NCI-H774 (cell line): ENCODE data around the gene SETD5.

Experiments
- DNase-seq: peaks from one replicate; lab custom pipeline; 2025; lab: John Stamatoyannopoulos, UW

The SETD5 gene, protein sequence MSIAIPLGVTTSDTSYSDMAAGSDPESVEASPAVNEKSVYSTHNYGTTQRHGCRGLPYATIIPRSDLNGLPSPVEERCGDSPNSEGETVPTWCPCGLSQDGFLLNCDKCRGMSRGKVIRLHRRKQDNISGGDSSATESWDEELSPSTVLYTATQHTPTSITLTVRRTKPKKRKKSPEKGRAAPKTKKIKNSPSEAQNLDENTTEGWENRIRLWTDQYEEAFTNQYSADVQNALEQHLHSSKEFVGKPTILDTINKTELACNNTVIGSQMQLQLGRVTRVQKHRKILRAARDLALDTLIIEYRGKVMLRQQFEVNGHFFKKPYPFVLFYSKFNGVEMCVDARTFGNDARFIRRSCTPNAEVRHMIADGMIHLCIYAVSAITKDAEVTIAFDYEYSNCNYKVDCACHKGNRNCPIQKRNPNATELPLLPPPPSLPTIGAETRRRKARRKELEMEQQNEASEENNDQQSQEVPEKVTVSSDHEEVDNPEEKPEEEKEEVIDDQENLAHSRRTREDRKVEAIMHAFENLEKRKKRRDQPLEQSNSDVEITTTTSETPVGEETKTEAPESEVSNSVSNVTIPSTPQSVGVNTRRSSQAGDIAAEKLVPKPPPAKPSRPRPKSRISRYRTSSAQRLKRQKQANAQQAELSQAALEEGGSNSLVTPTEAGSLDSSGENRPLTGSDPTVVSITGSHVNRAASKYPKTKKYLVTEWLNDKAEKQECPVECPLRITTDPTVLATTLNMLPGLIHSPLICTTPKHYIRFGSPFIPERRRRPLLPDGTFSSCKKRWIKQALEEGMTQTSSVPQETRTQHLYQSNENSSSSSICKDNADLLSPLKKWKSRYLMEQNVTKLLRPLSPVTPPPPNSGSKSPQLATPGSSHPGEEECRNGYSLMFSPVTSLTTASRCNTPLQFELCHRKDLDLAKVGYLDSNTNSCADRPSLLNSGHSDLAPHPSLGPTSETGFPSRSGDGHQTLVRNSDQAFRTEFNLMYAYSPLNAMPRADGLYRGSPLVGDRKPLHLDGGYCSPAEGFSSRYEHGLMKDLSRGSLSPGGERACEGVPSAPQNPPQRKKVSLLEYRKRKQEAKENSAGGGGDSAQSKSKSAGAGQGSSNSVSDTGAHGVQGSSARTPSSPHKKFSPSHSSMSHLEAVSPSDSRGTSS (N-terminal part only)

DNA sequence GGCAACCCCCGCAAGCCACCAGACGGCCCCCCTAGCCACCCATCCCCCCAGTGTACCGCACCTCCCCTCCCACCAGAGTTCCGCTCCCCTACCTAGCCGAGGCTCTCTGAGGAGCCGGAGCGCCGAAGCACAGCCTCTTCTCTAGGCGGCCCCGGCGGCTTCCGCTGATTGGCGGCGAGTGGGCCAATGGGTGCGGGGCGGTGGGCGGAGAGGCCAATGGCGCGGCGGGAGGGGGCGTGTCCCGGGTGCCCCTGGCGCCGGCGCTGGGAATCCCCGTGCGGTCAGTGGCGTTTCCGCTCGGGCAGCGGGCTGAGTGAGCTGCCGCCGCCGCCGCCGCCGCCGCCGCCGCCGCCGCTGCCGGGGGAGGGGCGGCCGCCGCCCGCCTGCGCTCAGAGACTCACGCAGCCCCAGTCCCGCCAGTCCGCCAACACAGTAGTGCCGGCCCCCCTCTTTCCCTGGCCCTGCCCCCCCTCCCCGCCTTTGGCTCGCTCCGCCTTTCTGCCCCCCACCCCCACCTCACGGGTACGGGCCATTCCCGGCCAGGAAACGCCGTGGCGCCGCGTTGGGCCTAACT, at the start of gene SETD5:
Gene SETD5, plus strand, starts transcription at position 284 of the 574 bp plus-strand sequence. CDS start 31,324 bp downstream, outside the sequence.
- DNase-seq, result peak; percentile 93

DNA sequence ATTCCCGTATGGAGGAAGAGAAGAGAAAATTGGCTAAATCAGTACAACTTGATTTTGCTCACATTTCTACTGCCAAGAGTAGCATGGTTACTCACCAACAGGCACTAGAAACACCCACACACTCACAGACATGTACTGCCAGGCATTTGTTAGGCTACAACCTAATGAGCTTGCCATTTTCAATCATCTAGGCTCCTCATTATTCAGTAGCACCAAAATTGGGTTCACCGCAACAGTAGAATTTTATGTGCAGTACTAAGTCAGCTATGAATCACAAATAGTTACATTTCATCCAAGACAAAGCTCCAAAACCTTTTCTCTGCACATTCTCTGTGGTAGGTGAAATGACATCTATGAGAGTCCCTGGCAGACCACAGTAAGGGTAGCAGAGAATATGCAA, 49.5 kb upstream of the SETD5 start:
- no peak for DNase-seq

DNA sequence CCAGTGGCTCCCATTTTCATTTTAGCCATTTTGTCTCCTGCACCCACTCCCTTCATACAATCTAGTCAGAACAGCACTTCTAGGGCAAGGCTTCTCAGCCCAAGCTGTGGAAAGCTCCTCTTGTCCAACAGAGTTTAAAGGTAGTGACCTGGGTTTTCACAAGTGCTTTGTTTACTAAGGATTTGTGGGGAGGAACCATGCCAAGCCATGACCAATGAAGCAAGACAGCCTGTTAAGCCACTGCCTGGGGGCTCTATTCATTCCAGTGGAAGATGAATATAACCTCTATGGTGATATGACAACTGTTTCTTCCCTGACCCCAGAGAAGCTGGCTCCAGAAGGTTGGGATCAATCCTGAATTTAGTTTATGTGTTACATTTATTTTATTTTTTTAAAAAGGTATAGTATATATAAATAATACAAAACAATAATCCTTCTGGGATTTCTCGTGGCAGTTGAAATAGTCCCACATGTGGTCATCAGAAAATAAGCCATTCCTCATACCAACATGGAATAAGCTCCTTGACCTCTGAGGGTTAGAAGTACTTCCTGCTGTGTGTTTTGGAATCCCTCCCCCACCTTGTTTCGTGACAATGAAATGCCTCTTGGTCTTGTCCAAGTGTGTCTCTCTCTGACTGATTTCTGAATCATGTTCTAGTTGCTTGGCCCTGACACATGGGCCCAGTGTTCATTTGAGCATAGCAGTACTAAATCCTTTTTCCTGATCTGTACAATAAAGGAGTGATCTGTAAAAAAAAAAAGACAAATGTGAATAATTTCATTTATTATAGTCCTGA, 47.9 kb upstream of the SETD5 start:
- no peak for DNase-seq

DNA sequence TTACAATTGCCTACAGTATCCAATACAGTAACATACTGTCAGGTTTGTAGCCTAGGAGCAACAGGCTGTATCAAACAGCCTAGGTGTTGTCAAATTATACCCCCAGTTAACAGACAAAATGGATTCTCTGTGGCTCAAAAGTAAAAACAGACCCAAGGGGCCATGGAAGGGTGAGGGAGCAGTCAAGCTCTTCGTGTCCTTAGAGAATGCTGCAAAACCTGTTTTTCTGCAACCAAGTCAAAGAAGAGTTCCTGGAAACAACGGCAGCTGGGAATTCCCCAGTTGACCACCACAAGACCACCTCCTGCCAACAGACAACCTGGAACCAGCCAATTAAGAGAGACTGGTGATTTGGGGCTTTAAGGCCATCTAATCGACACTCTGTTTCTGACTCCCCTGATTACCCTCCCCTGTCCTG, 45.7 kb upstream of the SETD5 start:
- DNase-seq, result no peak

DNA sequence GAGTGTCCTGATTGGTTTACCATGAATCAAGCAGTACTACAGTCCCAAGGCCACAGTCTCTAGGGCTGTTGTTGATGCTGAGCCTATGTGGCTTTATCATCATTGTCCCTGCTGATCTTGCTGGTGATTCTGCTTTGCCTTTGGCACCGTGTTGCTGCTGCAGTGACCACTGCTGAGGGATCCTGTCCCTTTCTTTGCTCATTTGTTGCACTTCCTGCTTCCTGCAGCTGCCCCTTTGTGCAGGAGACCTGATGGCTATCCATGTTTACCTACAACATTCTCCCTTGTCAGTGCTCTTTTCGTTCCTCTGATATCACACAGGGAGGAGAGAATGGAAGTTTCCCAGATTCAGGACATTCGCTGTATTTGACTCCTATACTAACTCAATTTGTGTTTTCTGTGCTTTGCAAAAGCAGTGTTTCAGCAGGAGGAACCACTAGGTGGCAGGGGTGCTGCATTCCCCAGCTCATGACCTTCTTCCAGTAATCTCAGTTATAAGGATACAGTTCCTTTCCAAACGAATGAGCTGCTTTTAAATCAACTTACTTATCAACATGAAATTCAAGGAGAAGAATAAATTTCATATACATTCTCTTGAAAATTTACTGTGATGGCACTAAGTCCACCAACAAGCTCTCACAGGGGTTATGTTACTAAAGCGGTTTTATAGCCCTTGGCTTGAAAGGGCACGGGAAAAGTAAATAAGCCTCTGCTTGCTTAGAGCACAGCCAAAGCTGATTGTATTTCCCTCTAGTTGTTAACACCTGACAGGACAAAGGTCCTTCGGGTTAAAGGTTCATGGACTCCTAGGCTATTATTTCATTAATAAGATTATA, 44.3 kb upstream of the SETD5 start:
- DNase-seq, result peak; percentile 68

DNA sequence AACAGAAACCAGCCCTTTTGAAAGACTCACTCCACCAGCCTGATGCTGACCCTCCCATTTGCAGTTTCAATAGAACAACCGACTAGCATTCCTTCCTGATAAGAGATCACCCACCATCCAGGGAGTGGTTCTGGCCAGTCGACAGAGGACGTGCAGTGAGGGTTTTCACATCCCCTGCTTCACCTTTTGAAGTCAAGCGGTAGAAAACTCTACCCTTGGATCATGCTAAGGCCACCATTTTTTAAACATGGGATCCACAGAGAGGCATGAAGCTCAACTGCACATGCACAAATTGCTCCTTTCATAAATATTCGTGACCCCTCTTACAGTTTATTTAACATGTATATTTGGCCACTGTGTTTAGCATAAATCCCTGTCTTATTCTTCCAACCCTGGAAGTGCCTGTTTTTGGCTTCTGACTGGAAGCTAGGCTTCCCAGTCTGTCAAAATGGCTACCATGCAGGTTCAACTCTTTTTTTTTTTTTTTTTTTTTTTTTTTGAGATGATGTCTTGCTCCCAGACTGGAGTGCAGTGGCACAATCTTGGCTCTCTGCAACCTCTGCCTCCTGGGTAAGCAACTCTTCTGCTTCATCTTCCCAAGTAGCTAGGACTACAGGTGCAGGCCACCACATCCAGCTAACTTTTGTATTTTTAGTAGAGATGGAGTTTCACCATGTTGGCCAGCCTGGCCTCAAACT, 35.6 kb upstream of the SETD5 start:
- DNase-seq, result no peak

DNA sequence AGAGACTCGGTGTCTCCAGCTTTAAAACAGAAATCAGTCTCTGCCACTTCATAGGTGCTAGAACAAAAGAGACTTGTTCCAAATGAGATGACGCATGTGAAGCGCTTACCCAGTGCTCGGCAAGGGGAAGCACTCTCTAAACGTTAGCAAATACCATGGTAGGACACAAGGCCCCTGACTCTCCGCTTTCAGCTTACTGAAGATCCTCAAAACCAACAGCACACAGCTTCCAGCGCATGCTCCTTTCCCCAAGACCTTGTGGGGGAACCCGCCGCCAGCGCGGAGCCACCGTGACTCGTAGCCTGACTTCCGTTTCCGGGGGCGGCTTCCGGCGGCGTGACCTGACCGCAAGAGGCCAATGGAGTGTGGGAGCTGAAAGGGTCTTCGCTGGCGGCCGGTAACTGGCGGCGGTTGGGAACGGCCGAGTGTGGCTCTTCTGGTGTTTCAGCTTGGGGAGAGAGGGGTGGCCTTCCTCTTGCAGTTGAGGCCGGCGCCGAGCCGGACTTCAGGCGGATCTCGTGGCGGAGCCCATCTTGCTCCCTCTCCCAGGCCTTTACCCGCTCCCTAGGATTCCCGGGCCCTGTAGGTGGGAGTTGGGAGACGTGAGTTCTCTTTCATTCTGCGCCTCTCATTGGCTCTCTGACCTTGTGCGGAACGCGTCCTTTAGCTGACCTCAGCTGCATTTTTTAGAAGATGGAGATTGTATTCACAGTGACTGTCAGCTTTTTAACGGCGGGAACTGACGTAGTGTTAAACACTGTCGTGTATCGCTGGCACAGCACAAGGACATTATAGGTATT, 34.5 kb upstream of the SETD5 start, which contains the start of gene THUMPD3:
Gene THUMPD3, plus strand, starts transcription at position 324 of the 800 bp plus-strand sequence. CDS start 2,015 bp downstream, outside the sequence.
- peak; percentile 87 for DNase-seq

DNA sequence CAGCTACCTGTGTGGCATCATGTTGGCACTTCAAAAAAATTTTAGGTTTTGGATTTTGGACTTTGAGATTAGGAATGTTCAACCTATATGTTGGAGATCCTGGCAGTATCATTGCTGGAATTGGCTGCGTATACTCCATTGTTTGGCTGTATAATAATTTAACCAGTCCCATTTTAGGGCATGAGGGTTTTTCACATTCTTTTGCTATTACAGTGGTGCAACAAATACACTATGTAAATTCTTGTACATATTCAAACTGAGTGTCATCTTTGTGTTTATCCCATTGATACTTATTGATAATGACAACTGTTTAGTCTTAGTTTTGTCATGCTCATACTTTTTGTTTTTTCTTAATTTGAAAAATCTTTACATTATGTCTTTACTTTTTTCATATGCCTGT, 27.9 kb upstream of the SETD5 start:
- DNase-seq, result no peak

DNA sequence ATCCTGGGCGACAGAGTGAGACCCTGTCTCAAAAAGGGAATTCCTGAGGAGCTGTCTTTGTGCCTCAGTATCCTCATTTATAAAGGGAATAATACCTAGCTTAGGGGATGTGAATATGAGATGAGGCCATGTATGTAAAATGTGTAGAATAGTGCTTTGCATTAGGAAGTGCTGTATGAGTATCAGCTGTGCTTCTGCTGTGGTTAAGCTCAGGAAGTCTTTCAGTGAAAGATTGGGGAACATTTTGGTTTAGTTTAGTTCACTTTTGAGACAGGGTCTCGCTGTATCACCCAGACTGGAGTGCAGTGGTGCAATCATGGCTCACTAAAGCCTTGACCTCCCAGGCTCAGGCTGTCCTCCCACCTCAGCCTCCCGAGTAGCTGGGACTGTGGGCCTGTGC, 23.9 kb upstream of the SETD5 start:
- no peak for DNase-seq

DNA sequence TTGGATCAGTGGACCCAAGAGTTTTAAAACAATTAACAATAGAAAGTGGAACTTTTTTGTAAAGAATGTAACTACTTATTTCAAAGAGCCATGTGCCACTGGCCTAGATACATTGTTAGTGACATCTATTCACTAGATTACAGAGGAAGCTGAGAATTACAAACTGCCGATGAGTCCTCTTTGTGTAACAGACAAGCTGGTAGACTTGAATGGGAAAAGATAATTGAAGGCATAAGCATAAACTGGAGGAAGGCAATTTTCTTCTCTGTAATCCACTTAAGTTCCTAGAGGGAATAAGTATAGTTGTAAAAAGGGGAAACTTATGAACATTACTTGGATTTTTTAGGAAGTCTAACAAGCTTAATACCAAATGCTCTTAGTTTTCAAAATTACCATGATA, 19.4 kb upstream of the SETD5 start:
- no peak for DNase-seq

DNA sequence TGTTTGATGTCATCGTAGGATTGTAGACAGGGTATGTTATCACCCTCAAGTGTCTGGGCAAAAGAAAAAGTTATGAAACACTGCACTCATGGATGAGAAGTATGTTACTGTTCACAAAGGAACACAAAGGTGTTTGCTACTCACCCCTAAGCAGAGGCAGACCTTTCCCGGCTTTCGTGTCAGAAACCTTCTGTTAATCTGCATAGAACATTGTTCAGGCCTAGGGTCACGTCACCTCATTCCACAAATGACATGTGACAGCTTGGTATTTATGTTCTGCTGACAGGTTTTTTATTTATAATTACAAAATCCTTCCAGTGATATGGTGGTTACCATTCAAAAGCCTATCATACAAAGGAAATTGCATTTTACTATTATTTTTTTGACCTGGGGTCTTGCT, 18.1 kb upstream of the SETD5 start:
- no peak for DNase-seq

DNA sequence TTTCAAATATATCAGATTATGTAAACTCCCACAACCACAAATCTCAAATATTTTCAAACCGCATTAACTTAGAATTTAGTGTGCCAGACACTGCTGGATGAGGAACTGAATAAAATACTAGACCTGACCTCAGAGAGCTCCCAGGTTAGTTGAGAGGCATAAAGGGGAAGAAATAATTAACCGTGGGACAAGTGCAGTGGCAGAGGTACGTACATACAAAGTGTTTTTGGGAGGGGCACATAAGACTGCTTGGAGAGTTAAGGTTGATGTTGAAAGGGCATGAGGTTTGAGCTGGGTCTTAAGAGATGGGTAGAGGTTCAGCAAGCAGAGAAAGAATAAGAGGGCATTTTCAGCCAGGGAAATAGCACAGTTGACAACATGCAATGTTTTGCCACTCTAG, 17.4 kb upstream of the SETD5 start:
- no peak for DNase-seq

DNA sequence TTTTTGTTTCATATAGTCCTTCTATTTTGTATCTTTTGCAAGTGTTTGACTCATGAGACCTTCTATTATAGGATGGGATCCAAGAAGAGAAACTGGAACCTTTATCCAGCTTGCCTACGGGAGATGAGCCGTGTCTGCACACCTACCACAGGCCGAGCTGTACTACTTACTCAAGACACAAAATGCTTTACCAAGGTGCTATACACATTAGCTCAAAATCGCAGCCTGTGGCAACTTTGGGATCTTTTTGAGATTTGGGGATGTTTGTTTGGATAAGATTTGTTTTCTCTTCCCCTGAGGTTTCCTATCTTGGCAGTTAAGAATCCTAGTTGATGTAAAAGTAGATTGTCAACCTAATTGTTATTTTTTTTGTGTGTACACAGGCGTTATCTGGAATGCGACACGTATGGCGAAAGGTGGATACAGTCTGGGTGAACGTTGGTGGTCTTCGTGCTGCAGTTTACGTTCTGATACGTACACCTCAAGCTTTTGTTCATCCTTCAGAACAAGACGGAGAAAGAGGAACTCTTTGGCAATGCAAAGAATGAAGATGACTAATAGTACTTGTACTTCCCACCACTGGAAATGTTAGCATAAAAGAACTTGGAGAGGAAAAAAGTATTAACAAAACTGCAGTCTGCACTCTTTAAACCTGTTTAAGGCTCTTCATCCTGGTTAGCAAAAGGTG, 13.1 kb upstream of the SETD5 start:
- DNase-seq, result no peak

DNA sequence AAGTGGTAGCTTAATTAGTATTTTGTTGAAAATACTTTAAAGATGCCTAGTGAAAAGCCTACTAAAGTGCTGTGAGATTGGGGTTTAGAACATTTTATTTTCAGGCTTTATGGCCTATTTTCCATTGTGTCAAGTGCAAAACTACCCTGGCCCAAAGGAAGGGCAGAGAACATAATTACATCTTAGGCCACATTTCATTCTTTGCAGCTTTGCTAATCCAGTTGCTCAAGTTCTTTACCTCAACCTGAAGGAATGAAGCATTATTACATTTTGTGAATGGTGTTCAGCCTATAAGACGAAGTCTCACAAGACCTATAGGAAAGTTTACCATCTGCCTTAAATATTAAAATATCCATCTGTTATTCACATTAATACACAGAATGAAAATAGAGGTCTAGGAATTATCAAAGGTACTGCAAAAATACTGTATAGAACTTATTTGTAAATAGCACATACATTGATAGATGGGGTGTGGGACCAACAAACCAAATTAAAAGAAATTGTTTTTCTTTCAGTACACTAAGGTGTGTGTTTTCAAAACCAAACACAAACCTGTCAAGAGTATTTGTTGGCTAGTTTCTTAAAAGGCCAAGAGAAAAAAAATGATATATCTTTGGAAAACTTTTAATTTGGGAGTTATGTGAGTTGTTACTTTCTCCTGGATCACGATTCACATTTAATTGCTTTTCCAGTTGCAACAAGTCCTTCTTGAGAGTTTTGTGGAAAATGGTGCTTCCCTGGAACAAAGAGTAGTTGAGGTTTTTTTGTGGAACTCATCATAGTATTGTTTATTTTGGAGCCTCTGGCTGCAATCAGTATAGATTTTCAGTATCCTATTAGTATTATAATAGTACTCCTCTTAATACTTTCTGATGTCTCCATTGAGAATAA, 12.0 kb upstream of the SETD5 start:
- no peak for DNase-seq

DNA sequence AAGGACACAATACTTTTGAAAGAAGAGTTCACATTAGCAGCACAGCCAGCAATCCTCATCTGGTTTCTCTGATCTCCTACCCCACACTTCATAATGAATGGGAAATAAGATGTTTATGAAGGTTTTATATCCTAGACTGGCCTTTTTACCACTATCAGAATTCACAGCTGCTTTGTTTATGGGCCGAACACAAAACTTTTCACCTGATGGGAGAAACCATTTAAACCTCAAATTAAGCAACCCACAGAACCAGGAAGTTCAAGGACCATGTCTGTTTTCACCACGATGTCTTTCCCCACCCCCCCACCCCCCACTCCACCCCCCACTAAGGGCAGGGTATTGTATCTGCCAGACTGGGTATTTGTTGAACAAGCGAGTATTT, 11.3 kb upstream of the SETD5 start:
- no peak for DNase-seq

DNA sequence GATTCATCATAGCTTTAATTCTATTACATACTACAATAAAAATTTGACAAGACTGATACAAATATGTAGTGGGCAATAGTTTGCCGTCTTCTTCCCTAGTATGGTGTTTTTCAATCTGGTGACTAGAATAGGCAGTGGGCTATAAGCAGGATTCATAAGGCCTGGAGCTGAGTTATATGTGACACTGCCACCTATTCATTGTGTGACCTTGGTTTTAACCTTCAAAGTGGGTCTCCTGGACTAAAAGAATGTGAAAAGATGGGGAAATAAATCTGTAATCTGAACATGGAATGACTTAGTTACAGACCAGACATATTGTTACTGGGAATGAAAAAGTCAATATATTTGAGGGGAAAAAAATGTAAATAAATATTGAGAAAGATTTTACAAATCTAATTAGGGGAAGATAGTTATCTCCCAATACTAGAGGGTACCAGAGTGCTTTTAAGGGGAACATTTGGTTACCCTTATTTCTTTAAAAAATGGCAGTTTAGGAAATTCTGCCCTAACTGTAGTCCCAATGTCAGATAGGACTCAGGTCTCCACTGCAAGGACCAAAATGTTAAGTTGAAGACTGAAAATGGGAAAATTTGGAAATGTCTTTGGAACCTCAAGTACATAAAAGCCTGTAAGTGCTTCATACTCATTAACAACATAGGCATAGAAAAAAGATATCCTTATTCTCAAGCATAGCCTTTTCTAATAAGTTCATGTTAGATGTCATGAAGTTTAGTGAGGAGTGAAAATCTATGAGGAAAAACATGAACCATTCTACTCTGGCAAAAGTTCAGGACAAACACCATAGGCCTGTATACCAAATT, 10.7 kb upstream of the SETD5 start:
- DNase-seq, result no peak
